Thyroid gland (tissue), 4 donors: Measurements from ENCODE around the gene ADAMTS2.

Experiments
- POLR2A ChIP-seq, 2 donors: fragments of 450-650 bp; IDR thresholded peaks; one replicate each; pipeline ENCODE4 v1.6.1; 2017; ENCODE audit warnings: antibody characterized with exemption in 2 of 2, mild to moderate bottlenecking in 2 of 2, moderate library complexity in 1 of 2
- TF ChIP-seq, protein P1 (sequence below), 6 experiments: fragments of 200-600 bp in 3 of 6; fragments of 450-650 bp in 3 of 6; sonication (generic) in 3 of 6; IDR thresholded peaks; one replicate each; pipeline ENCODE4 v1.5.1; 2016 to 2019; ENCODE audit warnings: antibody characterized with exemption in 6 of 6, mild to moderate bottlenecking in 2 of 6, inconsistent platforms in 1 of 6, moderate library complexity in 1 of 6

DNA sequence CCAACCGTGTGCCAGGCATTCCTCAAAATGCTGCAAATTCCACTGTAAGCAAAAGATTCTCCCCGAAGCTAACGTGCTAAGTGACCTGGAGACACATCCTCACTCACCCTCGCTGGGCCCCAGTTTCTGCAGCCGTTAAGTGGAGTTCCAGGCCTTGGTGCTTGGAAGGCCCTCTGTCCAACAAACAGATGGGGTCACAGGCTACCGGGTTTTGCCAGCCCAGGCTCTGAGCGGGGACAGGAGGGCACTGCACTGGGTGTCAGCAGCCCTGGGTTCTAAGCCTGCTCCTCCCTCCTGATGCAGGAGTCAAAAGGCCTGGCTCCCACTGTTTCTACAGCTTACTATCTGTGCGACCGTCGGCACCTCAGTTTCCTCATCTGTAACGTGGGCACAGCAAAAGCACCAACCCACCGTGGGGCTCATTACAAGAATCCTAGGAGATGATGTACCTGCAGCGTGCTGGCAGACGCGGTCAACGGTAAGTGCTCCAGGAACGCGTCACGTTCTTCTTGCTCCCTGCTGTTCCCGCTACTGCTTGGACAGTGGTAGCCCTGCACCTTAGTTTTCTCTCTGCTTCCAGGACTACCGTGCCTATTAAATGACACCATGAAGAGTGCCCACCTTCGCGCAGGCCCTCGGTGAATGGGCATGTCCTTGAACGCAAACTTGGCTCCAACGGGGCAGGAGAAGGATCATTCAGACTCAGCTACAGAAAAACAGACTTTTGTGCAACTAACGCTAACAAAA is 84.8 kb downstream of the ADAMTS2 start:
- TF ChIP-seq, protein P1, sequence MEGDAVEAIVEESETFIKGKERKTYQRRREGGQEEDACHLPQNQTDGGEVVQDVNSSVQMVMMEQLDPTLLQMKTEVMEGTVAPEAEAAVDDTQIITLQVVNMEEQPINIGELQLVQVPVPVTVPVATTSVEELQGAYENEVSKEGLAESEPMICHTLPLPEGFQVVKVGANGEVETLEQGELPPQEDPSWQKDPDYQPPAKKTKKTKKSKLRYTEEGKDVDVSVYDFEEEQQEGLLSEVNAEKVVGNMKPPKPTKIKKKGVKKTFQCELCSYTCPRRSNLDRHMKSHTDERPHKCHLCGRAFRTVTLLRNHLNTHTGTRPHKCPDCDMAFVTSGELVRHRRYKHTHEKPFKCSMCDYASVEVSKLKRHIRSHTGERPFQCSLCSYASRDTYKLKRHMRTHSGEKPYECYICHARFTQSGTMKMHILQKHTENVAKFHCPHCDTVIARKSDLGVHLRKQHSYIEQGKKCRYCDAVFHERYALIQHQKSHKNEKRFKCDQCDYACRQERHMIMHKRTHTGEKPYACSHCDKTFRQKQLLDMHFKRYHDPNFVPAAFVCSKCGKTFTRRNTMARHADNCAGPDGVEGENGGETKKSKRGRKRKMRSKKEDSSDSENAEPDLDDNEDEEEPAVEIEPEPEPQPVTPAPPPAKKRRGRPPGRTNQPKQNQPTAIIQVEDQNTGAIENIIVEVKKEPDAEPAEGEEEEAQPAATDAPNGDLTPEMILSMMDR (IDR thresholded peaks at IDR 0.05): no peak
- no peak for TF ChIP-seq POLR2A (IDR thresholded peaks at IDR 0.05)
